ENCODE results near the gene ARL15. TPM values are rescaled to one million over a fixed set of nuclear protein-coding genes. Genes with fewer than 3 reads are reported as not detected.

ARL15 gene
- total RNA-seq (2022; extraction: Qiagen RNA extraction) = 3.7 to 5.5 TPM (median 4.2 TPM) in 5 replicates

GRCh38 chr5:54310433-54311175 is at the start of gene ARL15:
ARL15 (minus strand) TSS chr5:54310573.

Other genes with a start within 250 kb of the ARL15 start
- not detected in 5 replicates for gene HSPB3, start 145.1 kb upstream of the ARL15 start, total RNA-seq (2022; extraction: Qiagen RNA extraction)
- gene SNX18, start 207.2 kb upstream of the ARL15 start, total RNA-seq (2022; extraction: Qiagen RNA extraction) = 4.2 to 7.2 TPM (median 6.3 TPM) in 5 replicates